Heart left ventricle (tissue), 13 donors: ENCODE results near the gene SPNS2.

Source experiments
- CTCF ChIP-seq, 12 donors: fragments of 200-600 bp; sonication (generic) in 4 of 12; IDR thresholded peaks; one replicate each; pipeline versions ENCODE4 v1.5.0 to v1.8.0; 2018 to 2022; ENCODE audit warnings: antibody characterized with exemption in 12 of 12, mild to moderate bottlenecking in 5 of 12
- POLR2A ChIP-seq, 2 donors: fragments of 450-650 bp; IDR thresholded peaks; one replicate each; pipeline ENCODE4 v1.6.1; 2017; ENCODE audit warnings: antibody characterized with exemption in 2 of 2, mild to moderate bottlenecking in 2 of 2, moderate library complexity in 2 of 2
- donor health status: ischemic (EF 13 %, LVEDD 7.1; RV severe dilation, severe dysfunction).
- donor health status: DM: no; HTN: yes; CAD: no.
- donor health status: DM: no; HTN: no; CAD: no.
- donor health status: ischemic (EF 25% LVEDD 6.9; RV normal size, moderate dysfunction).
- donor health status: ischemic (EF 25% LVEDD 5.7; RV mildly dilated, moderate dysfunction).
- donor health status: ischemic (EF 35%, LVEDD 5.7; RV mildly dilated, moderate dysfunction).
- donor health status: nonischemic (EF 11% LVEDD 7.7; RV severe dilation, severe dysfunction).
- donor health status: DM: yes; HTN: yes; CAD: no.
- donor health status: PGD.
- donor health status: ischemic (EF 29% LVEDD 5.4; RV normal size, mild dysfunction).
- donor health status: nonischemic (EF 23%, LVEDD 6.1; RV moderate dilation, normal function).

- TF ChIP-seq CTCF (IDR thresholded peaks at IDR 0.05) (no peak), POLR2A (IDR thresholded peaks at IDR 0.05) (no peak)
Measured at GRCh38 chr17:4497101-4497824, 1.4 kb upstream of the SPNS2 start.
